Lung microvascular endothelial cell (primary cell): ENCODE results near the gene GABBR1. TPM values are rescaled to one million over a fixed set of nuclear protein-coding genes. Genes with fewer than 3 reads are reported as not detected.

Experiments
- DNase-seq, 2 donors: peaks; one replicate each; pipeline versions ENCODE4 v3.0.0 to v3.0.0-alpha.2; 2010; ENCODE audit warnings: low read depth in 2 of 2
- total RNA-seq: library from RNA; depleted of rRNA; stranded (reverse); fragments of >200 nt; gene quantifications from 2 replicates; pipeline ENCODE4 v1.2.1, GENCODE V29; 2014

The GABBR1 gene
- total RNA-seq, 1 donor from 2014 or later, result 4.0 TPM

GRCh38 chr6:29567991-29568390, 65.0 kb downstream of the GABBR1 start:
- DNase-seq, result no peak

GRCh38 chr6:29567541-29567940, 65.4 kb downstream of the GABBR1 start:
- DNase-seq, result no peak

- no peak for DNase-seq
These were observed 66.1 kb downstream of the GABBR1 start for GRCh38 chr6:29566856-29567255.

GRCh38 chr6:29564875-29565274, 68.1 kb downstream of the GABBR1 start:
- peak in 1 of 2 donors; percentile 18 for DNase-seq

GRCh38 chr6:29563435-29563965, 69.5 kb downstream of the GABBR1 start:
- DNase-seq, result no peak

- no peak for DNase-seq
These were observed 71.3 kb downstream of the GABBR1 start for GRCh38 chr6:29561606-29562181.

- DNase-seq, result peak; percentile 46 to 66
These were observed 71.9 kb downstream of the GABBR1 start for GRCh38 chr6:29561091-29561490.

- peak; percentile 66 to 69 for DNase-seq
These were observed 73.3 kb downstream of the GABBR1 start, which contains the start of gene UBD for GRCh38 chr6:29559524-29560287. UBD (minus strand) TSS chr6:29559732; CDS start chr6:29559701, 31 bp downstream.

GRCh38 chr6:29558439-29559079, 74.4 kb downstream of the GABBR1 start:
- no peak for DNase-seq

- DNase-seq, result no peak
These were observed 75.7 kb downstream of the GABBR1 start for GRCh38 chr6:29557320-29557719.

- no peak for DNase-seq
These were observed 78.2 kb downstream of the GABBR1 start for GRCh38 chr6:29554764-29555163.

GRCh38 chr6:29553268-29554057, 79.5 kb downstream of the GABBR1 start:
- DNase-seq, result peak; percentile 65 to 77

- DNase-seq, result peak; percentile 77 to 85
These were observed 80.4 kb downstream of the GABBR1 start for GRCh38 chr6:29552512-29553051.

GRCh38 chr6:29547573-29547972, 85.4 kb downstream of the GABBR1 start:
- DNase-seq, result no peak

GRCh38 chr6:29537714-29538403, 95.1 kb downstream of the GABBR1 start:
- DNase-seq, result no peak

GRCh38 chr6:29532320-29532951, 100.5 kb downstream of the GABBR1 start:
- no peak for DNase-seq

GRCh38 chr6:29531668-29532067, 101.3 kb downstream of the GABBR1 start:
- peak in 1 of 2 donors; percentile 73 for DNase-seq

- DNase-seq, result no peak
These were observed 102.2 kb downstream of the GABBR1 start for GRCh38 chr6:29530671-29531310.

- DNase-seq, result no peak
These were observed 103.0 kb downstream of the GABBR1 start for GRCh38 chr6:29529956-29530355.
